Coronary artery (tissue), 2 donors: Measurements from ENCODE around the gene ZNF497.

Source experiments
- DNase-seq: peaks from one replicate; pipeline ENCODE4 v3.0.0-alpha.2; 2017; ENCODE audit warnings: low spot score
- H3K27ac ChIP-seq, 2 donors: fragments of 200-600 bp; sonication (generic); one replicate each; pipeline ENCODE4 v1.5.1; 2016 to 2019
- H3K4me3 ChIP-seq: fragments of 200-600 bp; sonication (generic); 2 replicates; pipeline ENCODE4 v1.5.1; 2016; ENCODE audit warnings: mild to moderate bottlenecking, moderate library complexity
- TF ChIP-seq, protein P1 (sequence below): fragments of 200-600 bp; sonication (generic); IDR thresholded peaks from one replicate; pipeline ENCODE4 v1.5.1; 2019; ENCODE audit warnings: antibody characterized with exemption

The ZNF497 gene

DNA sequence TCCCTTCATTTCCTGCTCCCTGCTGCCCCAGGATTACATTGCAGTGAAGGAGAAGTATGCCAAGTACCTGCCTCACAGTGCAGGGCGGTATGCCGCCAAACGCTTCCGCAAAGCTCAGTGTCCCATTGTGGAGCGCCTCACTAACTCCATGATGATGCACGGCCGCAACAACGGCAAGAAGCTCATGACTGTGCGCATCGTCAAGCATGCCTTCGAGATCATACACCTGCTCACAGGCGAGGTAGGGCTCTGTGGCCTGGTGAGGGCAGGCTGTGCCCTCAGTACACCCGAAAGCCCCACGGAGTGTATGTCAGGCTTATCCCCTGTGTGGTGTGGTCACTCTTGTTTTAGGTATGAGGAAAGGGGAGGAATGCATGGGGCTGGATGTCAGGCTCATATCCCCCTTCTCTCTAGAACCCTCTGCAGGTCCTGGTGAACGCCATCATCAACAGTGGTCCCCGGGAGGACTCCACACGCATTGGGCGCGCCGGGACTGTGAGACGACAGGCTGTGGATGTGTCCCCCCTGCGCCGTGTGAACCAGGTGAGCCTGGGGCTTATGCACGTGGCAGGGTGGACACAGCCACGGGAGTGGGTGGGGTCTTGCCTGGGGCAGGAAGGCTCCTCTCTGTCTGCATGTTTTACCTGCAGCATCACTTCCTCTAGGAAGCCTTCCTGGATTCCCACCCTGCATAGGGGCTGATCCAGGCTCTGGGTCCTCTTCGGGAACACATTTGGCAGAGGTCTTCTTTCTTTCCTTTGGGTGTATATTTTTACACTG is 30.6 kb upstream of the ZNF497 start:
- H3K27ac ChIP-seq, result no peak overlapping the region
- no peak for DNase-seq
- TF ChIP-seq, protein P1, sequence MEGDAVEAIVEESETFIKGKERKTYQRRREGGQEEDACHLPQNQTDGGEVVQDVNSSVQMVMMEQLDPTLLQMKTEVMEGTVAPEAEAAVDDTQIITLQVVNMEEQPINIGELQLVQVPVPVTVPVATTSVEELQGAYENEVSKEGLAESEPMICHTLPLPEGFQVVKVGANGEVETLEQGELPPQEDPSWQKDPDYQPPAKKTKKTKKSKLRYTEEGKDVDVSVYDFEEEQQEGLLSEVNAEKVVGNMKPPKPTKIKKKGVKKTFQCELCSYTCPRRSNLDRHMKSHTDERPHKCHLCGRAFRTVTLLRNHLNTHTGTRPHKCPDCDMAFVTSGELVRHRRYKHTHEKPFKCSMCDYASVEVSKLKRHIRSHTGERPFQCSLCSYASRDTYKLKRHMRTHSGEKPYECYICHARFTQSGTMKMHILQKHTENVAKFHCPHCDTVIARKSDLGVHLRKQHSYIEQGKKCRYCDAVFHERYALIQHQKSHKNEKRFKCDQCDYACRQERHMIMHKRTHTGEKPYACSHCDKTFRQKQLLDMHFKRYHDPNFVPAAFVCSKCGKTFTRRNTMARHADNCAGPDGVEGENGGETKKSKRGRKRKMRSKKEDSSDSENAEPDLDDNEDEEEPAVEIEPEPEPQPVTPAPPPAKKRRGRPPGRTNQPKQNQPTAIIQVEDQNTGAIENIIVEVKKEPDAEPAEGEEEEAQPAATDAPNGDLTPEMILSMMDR, result no peak
- no peak overlapping the region for H3K4me3 ChIP-seq

DNA sequence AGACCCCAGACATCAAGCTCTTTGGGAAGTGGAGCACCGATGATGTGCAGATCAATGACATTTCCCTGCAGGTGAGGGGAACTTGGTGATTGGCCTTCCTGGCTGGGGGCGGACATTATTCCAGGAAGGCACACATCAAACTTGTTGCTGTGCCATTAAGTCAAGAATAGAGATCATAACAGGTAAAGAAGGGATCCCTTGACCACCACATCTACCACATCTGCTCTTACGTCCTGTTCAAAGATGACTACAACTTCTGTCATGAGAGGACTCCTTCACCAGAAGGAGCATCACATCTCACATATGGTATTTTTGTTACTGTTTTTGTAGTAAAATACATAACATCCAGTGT is 25.6 kb upstream of the ZNF497 start:
- DNase-seq, result no peak
- TF ChIP-seq, protein P1, result no peak
- Histone ChIP-seq H3K27ac (no peak overlapping the region), H3K4me3 (peak overlapping the region; percentile 98)

DNA sequence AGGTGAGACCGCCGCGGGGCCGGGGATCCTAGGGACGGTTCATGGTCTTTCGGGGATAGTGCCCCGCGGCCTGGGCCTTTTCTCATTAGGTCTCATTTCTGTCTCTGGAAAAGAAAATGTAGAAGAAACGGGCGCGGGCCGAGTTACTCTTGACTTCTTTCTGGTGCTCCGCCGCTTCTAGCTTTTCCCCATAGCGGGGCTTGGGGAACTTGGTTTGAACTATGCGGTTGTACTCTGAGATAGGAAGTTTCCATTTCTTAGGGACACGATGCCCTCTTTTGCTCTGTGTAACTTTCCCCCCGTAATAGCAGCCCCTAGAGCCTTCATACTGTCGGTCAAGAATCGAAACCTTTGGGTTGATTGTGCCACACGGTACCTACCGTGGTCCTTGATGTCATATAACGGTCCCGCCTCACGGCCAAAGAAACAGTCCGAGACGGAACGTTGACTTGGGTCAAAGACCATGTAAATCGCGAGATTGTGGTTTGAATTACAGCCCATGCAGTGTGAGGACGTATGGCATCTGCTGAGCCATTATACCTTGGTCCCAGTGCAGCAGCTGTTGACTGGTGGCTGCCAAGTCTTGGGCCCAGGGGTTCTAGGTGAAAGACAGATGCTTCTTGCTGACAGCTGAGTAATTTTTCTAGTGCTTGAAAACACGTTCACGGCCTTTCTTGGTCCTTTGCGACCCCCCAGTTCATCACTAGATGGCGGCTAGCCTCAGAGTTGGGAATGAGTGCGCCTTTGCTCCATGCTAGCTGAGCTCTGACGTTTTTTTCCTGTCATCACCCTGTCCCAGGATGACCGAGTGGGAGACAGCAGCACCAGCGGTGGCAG is 25.0 kb upstream of the ZNF497 start:
- Histone ChIP-seq H3K27ac (peak overlapping the region; percentile 94 to 99), H3K4me3 (peak overlapping the region; percentile 98)
- TF ChIP-seq, protein P1, result no peak
- DNase-seq, result no peak

DNA sequence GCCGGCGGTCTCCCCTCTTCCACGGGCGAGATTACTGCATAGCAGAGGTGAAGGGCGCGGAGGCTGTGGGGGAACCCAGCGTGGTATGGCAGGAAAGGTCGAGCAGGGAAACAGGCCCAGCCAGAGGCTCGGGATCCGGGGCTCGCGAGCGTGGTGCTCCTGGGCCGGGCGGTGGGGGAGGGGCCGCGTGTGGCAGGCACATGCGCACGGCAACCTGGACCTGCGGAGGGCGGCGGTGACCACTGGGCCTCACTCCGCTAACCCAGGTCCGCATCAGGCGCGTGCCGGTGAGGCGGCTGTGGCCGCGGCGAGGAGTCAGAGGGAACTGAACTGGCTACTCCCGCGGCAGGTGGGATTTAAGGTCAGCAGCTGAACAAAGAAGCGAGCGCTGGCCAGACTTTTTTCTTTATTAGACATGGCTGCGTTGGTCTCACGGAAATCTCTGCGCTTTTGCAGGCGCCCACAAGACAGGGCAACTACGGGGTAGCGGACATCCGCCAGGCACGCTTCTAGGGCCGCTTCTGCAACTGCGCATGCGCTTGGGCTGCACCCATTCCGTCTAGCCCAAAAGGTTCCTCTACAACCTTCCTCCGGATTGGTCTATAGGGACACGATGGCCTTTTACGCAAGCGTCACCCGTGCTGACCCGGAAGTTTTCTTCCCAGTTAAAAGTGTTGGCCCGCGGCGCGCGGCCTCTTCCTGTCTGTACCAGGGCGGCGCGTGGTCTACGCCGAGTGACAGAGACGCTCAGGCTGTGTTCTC is 24.2 kb upstream of the ZNF497 start, which contains the start of gene RPS5:
TSS of gene RPS5 (plus strand) at position 694 of the 762 bp plus-strand sequence. CDS start 869 bp downstream, outside the sequence.
- DNase-seq, result peak; percentile 97
- TF ChIP-seq, protein P1, result no peak
- H3K4me3 ChIP-seq, result peak within 1 kb of the TSS; percentile 98
- H3K27ac ChIP-seq, result peak within 1 kb of the TSS; percentile 94 to 99

DNA sequence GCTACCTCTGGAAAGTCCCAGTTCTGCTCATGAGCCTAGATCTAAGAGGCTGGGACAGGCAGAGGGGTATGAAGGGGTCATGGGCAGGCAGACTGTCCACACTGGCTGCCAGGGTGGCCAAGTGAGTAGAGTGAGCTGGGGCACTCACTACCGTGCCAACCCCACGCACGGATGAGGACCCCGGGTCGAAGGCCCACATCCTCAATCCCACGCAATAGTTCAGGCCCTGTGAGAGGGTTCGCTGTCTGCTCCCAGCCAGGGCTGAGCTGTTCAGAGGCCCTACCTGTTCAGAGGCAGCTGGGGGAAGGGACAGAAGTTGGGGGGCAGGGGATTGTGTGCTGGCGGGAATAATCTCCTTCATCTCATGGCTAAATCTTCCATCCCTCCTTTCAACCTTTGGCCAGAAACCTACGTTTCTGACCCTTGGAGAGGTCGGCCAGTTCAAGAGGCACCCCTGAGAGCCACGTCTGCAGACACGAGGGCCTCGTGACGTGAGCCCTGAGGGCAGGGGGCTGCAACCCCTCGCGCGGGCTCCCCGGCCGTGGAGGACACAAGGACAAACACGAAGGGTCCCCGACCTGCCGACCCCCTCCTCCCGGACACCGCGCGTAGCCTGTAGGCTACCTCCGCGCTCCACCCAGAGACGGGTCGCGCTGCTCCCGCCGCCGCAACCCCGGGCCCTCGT is 23.5 kb upstream of the ZNF497 start:
- Histone ChIP-seq H3K27ac (peak overlapping the region; percentile 94 to 99), H3K4me3 (peak overlapping the region; percentile 98)
- TF ChIP-seq, protein P1, result no peak
- DNase-seq, result no peak

DNA sequence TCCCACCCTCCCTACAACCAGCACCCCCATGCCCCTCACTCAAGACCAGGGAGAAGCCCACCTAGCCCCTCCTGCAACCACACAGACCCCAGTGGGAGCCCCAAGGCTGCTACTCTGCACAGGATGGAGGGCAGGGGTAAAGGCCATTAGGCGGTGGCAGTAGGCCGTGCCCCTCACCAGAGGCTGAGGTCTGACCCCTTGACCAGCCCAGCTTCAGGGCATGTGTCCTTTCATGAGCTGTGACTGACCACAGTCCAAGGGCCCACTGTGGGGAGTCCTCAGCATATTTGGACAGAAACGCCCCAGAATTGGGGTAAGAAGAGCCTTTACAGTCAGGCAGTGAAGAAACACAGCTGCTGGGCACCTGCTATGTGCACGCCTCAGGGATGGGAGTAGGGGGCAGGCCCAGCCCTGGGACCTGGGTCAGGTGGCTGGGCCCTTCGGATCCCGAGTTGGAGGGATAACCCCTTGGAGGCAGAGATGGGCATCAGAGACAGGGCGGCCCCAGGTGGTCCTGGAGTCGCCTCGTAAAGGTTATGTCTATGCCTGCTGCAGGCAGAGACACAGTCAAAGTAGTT is 22.9 kb upstream of the ZNF497 start:
- TF ChIP-seq, protein P1, result no peak

More for the DNA sequence above, 22.9 kb upstream of the ZNF497 start:
- H3K27ac ChIP-seq, result peak overlapping the region; percentile 94 to 99
- peak overlapping the region; percentile 98 for H3K4me3 ChIP-seq
- no peak for DNase-seq
